AG04449 (cell line): Measurements from ENCODE around the gene SPEG.

Experiments
- CTCF ChIA-PET: fragments of 350-600 bp; formaldehyde crosslinking; extraction: SDS; loops from one replicate; lab custom pipeline; 2021; ENCODE audit warnings: antibody characterized with exemption; lab: Yijun Ruan, JAX
- POLR2A ChIA-PET: fragments of 400-600, 350-600 bp; formaldehyde crosslinking; extraction: SDS; loops from one replicate; lab custom pipeline; 2020; ENCODE audit warnings: antibody characterized with exemption, inconsistent platforms; lab: Yijun Ruan, JAX
- DNase-seq: peaks from one replicate; pipeline ENCODE4 v3.0.0-alpha.2; 2010; ENCODE audit warnings: low read depth, low spot score
- H3K4me3 ChIP-seq: 2 replicates; pipeline ENCODE4 v1.5.1; 2011; ENCODE audit warnings: low read depth, mild to moderate bottlenecking, control low read depth, low read length
- TF ChIP-seq, protein P1 (sequence below): IDR thresholded peaks from one replicate; pipeline ENCODE4 v1.5.1; 2011; ENCODE audit warnings: mild to moderate bottlenecking, moderate library complexity, low read length, control low read depth, inconsistent platforms; ENCODE audit not compliant: insufficient read depth; ENCODE audit errors: missing control alignments

Gene SPEG

DNA sequence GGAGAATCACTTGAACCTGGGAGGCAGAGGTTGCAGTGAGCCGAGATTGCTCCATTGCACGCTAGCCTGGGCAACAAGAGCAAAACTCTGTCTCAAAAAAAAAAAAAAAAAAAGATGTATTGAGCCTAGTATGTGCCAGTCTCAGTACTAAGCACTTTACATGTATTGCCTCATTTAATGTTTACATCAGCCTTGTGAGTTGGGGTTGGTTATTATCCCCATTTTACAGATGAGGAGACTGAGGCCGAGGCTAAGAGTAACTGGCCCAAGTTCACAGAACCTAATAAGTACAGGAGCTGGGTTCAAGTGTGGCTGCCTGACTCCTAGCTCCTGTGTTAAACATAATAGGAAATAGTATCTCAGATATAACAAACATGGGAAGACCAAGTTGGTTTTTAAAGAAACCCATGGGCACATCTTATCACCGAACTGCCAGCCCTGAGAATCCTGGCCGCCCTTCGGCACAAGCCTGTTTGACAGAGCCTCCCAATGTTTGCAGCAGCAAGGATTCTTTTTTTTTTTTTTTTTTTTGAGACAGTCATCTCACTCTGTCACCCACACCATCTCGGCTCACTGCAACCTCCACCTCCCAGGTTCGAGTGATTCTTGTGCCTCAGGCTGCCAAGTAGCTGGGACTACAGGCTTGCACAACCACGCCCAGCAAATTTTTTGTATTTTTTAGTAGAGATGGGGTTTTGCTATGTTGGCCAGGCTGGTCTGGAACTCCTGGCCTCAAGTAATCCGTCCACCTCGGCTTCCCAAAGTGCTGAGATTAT lies 39.8 kb downstream of the SPEG start:
- CTCF ChIA-PET, result interaction anchor here (0.7 to 21.1 kb wide), 9 partner anchors 16 to 215 kb away, joined by 3 to 513 read pairs (median 44); partner anchors contain the start of gene GMPPA
- POLR2A ChIA-PET, result interaction anchor here (0.6 to 1.6 kb wide), 2 partner anchors 14 to 34 kb away, joined by 4 read pairs; no protein-coding TSS in a partner anchor
- TF ChIP-seq, protein P1, sequence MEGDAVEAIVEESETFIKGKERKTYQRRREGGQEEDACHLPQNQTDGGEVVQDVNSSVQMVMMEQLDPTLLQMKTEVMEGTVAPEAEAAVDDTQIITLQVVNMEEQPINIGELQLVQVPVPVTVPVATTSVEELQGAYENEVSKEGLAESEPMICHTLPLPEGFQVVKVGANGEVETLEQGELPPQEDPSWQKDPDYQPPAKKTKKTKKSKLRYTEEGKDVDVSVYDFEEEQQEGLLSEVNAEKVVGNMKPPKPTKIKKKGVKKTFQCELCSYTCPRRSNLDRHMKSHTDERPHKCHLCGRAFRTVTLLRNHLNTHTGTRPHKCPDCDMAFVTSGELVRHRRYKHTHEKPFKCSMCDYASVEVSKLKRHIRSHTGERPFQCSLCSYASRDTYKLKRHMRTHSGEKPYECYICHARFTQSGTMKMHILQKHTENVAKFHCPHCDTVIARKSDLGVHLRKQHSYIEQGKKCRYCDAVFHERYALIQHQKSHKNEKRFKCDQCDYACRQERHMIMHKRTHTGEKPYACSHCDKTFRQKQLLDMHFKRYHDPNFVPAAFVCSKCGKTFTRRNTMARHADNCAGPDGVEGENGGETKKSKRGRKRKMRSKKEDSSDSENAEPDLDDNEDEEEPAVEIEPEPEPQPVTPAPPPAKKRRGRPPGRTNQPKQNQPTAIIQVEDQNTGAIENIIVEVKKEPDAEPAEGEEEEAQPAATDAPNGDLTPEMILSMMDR, result no peak
- no peak for DNase-seq
- H3K4me3 ChIP-seq, result no peak overlapping the region

DNA sequence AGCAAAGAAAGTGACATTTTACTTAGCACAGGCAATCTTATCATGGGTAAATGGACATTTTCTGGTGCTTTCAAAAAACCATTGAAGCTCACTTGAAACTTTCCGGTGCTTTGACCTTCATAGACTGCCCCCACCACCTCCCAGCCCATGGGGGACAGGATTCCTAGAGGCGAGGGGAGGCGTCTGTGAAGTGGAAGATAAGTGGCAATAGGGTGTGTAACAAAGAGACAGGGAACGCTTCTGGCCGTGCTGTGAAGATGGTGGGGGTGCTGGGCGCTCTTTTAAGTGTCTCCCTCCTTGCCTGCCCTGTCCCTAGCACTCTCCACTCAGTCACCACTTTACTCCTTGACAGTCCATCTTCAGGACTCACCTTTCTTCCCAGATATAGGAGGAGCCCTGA lies 40.6 kb downstream of the SPEG start:
- no peak for DNase-seq
- ChIA-PET POLR2A (interaction anchor here (0.6 to 1.2 kb wide), 3 partner anchors 12 to 35 kb away, joined by 3 to 5 read pairs (median 4); no protein-coding TSS in a partner anchor), CTCF (interaction anchor here (0.6 to 21.1 kb wide), 16 partner anchors 15 to 72 kb away, joined by 3 to 513 read pairs (median 9); partner anchors contain the start of gene GMPPA)
- H3K4me3 ChIP-seq, result no peak overlapping the region
- TF ChIP-seq, protein P1, result no peak

DNA sequence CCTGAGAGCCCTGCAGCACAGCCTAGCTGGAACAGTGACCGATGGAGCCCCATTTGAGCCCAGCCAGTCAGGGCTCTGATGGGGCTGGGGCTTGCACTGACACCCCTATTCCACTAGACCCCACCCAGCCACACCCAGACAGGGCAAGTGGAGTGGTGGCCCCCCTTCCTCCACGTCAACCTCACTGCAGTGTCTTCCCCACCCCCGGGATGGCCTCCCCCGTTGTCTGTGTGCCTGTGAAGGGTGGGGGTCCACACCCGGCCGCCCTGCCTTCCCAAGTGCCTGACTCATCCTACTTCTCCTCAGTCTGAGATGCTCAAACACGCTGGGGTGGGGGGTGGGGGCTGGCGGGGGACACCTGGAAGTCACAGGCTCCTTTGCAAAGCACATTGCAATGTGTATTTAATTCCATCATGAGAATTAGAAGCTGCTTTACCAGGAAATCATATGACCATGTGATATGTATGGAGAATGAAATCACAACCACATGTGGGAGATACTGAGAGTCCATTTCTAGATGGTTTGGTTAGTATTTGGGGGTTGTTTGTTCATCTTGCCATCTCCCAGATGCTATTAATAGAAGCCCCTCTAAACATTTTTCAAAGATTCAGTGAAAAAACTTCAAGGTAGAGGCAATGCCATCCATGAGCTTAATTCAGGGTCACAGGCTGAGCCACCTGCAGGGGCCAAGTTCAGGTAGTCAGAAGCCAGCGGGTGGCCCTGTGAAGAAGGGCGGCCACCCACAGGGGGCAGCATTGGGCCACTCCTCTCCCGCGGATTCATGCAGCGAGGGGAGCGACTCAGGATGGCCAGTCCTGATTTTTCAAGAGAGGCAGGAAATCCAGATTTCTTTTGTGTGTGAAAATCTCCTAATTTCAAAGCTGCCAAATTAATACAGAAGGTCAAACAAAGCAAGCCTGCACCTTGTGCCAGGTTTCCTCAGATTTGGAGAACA lies 41.3 kb downstream of the SPEG start:
- ChIA-PET CTCF (interaction anchor here (0.6 to 21.1 kb wide), 27 partner anchors 9 to 214 kb away, joined by 3 to 513 read pairs (median 6); partner anchors contain the start of gene GMPPA), POLR2A (interaction anchor here (0.6 to 1.2 kb wide), 3 partner anchors 13 to 63 kb away, joined by 3 to 5 read pairs (median 3); no protein-coding TSS in a partner anchor)
- no peak for DNase-seq
- H3K4me3 ChIP-seq, result no peak overlapping the region
- TF ChIP-seq, protein P1, result peak; percentile 86

DNA sequence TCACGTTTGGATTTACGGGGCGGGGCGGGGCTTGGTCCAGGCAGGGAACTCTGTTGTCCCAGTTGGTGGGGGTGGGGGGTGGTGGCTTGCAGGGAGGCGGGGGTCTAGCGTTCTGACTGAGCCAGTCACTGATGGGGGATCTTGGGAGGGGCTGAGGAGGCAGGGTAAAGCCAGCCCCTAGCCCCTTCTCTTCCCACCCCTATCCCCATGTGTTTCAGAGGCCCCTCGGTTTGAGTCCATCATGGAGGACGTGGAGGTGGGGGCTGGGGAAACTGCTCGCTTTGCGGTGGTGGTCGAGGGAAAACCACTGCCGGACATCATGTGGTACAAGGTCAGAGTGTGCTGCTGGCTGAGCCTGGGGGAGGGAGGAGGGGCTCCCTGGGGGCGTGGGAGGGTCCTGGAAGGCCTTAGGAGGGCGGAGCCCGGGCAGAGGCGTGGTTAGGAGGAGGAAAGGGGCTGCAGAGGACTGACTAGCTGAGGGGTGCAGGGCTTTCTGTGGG lies 42.1 kb downstream of the SPEG start:
- TF ChIP-seq, protein P1, result no peak
- DNase-seq, result no peak
- ChIA-PET CTCF (interaction anchor here (0.7 to 21.1 kb wide), 23 partner anchors 9 to 213 kb away, joined by 3 to 513 read pairs (median 7); partner anchors contain the start of gene GMPPA), POLR2A (interaction anchor here (1.2 kb wide), 1 partner anchor 23 kb away, joined by 5 read pairs; no protein-coding TSS in a partner anchor)
- H3K4me3 ChIP-seq, result no peak overlapping the region

DNA sequence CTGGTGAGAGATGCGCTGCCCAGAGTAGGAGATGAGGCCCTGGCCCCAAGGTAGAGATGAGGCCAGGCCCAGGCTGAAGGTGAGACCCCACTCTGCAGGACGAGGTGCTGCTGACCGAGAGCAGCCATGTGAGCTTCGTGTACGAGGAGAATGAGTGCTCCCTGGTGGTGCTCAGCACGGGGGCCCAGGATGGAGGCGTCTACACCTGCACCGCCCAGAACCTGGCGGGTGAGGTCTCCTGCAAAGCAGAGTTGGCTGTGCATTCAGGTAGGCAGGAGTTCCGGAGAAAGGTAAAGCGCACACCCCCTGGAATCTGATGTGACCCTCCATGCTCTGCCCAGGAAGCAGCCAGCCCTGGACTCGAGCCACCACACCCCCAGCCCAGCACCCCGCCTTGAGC lies 42.5 kb downstream of the SPEG start:
- TF ChIP-seq, protein P1, result no peak
- ChIA-PET POLR2A (no interaction called here), CTCF (interaction anchor here (1.2 to 21.1 kb wide), 13 partner anchors 10 to 212 kb away, joined by 6 to 513 read pairs (median 12); partner anchors contain the start of gene GMPPA)
- DNase-seq, result no peak
- H3K4me3 ChIP-seq, result no peak overlapping the region
